ENCODE measurements around the gene CEP104.

The CEP104 gene

DNA sequence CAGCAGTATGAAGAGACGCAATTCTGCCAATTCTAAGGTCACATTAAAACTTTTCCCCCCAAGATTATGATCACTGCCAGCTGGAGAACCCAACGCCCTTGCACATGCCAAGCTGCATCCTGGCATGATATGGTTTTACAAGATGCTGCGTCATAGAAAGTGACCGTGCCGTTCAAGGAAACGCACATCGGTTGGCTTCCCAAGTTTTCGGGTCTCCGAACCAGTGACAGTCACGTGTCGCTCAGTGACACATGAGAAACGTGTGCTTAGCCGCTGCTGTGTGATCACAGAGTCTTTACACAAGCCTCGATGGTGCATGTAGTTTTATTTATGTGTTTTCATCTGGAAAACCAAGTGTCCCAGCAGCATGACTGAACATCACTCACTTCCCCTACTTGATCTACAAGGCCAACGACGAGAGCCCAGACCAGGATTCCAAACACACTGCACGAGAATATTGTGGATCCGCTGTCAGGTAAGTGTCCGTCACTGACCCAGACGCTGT is 77.0 kb downstream of the CEP104 start:
- in situ Hi-C loops (cut with HindIII; ENCODE audit: low sequenced_read_pairs) = no loop called here

GRCh38 chr1:3779265-3779911 is 77.6 kb downstream of the CEP104 start:
- in situ Hi-C loops (cut with HindIII; ENCODE audit: low sequenced_read_pairs) = no loop called here

- in situ Hi-C loops (cut with HindIII; ENCODE audit: low sequenced_read_pairs) = no loop called here
Measured at GRCh38 chr1:3778590-3779264, 78.3 kb downstream of the CEP104 start.

- in situ Hi-C loops (cut with HindIII; ENCODE audit: low sequenced_read_pairs) = no loop called here
Measured at GRCh38 chr1:3777647-3778589, 79.1 kb downstream of the CEP104 start.

DNA sequence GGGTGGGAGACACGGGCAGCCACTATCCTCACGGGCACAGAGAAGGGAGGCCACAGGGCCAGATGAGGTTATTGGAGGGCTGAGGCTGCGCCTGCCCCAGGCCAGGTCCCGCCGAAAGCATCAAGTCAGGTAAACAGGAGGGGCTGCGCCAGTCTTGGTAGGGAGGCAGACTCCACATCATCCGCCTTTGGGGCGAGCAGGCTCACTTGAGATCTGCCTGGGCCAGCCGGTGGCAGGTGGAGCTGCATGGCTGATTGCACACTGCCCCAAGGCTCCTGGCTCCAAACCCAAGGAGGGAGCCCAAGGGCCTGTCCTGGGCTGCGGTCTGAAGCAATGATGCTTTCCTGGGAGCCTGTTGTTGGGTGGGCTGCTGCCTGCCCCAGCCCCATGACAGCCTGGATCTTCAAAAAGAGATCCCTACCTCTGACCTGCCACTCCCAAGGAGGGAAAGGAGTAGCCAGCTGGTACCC is 79.9 kb downstream of the CEP104 start:
- in situ Hi-C loops (cut with HindIII; ENCODE audit: low sequenced_read_pairs) = no loop called here

- in situ Hi-C loops (cut with HindIII; ENCODE audit: low sequenced_read_pairs) = no loop called here
Measured at GRCh38 chr1:3776231-3776961, 80.6 kb downstream of the CEP104 start.

DNA sequence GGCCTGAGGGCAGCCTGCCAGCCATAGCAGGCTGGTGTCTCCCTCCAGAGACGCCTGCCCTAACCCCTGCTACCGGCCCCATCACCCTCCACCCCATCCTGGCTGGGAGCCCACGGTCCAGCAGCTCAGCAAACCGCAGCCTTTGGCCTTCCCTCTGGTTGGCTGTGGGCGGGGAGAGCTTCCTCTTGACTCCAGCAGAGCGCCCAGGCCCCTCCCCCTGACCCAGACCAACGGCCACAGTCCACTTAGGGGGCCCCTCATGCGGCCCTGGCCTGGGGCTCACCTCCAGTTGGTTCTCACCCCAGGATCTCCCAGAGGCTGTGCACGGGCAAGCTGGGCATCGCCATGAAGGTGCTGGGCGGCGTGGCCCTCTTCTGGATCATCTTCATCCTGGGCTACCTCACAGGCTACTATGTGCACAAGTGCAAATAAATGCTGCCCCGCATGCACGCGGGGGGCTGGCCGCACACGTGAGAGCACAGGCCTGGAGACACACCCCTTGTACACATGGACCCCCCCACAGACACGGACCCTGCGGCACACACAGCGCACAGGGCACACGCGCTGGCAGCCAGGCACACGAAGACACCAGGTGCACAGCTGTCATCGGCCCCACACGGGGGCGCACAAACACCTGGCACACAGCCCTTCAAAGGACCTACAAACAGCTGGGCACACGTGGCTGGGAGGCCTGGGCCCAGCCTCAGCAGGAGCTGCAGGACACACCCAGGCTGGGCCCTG is 81.4 kb downstream of the CEP104 start:
- in situ Hi-C loops (cut with HindIII; ENCODE audit: low sequenced_read_pairs) = no loop called here

DNA sequence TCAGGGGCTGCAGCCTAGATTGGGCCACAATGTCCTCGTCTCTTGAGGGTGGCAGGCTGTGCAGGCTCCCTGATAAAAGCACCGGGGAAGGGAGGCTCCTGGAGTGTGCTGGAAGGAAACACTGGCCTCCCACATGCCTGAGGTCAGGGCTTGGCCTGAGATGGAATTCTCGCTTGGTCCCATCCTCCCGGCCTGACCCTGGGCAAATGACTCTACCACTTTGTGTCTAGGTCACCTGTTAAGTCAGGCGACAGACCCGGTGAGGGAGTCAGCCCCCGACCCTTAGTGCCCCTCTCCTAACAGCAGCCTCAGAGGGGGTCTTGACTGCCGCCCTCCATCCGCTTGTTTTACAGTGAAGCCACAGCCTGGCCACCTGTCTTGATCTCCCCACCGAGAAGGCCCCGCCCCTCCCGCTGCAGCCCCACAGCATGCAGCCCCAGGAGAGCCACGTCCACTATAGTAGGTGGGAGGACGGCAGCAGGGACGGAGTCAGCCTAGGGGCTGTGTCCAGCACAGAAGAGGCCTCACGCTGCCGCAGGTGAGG is 82.0 kb downstream of the CEP104 start:
- in situ Hi-C loops (cut with HindIII; ENCODE audit: low sequenced_read_pairs) = loop anchor here (25.0 kb wide), 1 partner anchor 138 kb away; the partner anchor contains the start of gene TPRG1L

DNA sequence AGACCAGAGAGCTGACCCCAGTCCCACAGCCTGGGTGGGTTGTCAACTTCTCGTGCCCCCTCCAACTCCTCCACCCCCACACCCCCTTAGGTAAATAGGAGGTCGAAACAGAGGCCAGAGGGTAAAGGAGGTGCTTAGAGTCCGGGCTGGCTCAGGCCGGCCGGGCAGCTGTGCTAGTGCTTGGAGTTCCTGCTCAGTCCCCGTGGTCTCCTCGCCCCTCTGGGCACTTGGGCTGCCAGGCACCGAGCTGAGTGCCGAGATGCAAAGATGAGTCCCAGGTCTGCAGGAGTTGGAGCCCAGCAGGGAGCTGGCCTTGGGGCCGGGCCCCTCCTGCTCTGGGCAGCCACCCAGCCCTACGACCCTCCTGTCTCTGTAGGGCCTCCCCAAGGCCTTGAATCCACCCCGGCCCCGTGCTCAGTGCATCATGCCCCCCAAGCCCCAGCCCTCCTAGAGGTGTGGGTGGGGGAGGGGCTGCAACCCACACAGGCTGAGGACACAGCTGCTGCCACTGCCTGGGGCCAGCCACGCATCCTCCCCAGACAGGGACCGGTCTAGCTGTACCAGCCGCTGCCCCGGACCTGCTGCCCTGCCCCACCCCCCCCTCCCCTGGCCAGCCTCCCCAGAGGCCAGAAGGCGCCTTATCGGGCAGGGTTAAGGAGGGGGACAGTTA is 82.6 kb downstream of the CEP104 start:
- in situ Hi-C loops (cut with HindIII; ENCODE audit: low sequenced_read_pairs) = loop anchor here (25.0 kb wide), 1 partner anchor 137 kb away; the partner anchor contains the start of gene TPRG1L

GRCh38 chr1:3773572-3774275 is 83.3 kb downstream of the CEP104 start:
- in situ Hi-C loops (cut with HindIII; ENCODE audit: low sequenced_read_pairs) = loop anchor here (25.0 kb wide), 1 partner anchor 136 kb away; the partner anchor contains the start of gene TPRG1L

- in situ Hi-C loops (cut with HindIII; ENCODE audit: low sequenced_read_pairs) = loop anchor here (25.0 kb wide), 1 partner anchor 136 kb away; the partner anchor contains the start of gene TPRG1L
Measured at GRCh38 chr1:3772715-3773571, 84.1 kb downstream of the CEP104 start, which contains the start of gene SMIM1. SMIM1 (plus strand) TSS chr1:3772749; CDS start chr1:3775374, 2,625 bp downstream.

GRCh38 chr1:3772027-3772714 is 84.8 kb downstream of the CEP104 start:
- in situ Hi-C loops (cut with HindIII; ENCODE audit: low sequenced_read_pairs) = loop anchor here (25.0 kb wide), 1 partner anchor 135 kb away; the partner anchor contains the start of gene TPRG1L

DNA sequence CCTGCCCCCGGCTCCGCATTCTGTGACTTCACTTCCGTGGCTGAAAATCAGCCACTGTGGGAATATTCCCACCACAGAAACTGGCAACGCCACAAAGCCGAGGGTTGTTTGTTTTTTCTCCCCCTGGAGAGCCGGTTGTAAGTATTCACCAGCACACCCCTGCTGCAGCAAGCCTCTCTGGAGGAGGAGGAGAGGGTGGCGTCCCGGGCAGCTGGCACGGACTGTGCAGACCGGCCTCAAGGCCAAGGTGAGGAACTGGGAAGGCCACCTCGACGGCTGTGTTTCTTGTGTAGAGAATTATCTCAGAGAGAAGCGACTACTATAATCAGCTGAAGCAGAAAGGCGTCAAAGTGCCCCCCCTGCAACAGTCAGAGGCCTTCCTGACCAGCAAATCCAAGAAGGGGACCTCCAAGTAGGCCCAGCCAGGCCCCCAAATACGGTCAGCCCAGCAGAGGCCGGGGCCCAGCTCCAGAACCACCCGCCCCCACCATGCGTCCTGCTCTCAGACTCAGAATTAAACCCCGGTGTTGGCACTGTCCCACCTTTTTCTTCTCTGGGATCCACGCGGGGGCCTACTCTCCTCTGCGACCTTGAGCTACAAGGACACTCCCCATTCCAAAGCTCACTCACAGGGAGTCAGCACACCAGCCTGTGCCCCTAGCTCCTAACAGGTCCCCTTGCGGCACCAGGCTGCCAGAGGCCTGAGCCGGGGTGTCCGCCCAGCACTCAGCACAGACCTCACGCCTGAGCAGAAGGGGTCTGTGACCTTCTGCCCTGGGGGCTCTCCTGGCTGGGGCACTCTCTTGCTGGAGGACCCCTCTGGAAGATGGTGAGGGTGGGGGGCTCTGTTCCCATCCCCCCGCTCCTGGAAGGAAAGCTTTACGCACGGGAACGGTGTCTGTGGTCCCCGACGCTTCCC is 85.6 kb downstream of the CEP104 start:
- in situ Hi-C loops (cut with HindIII; ENCODE audit: low sequenced_read_pairs) = loop anchor here (25.0 kb wide), 1 partner anchor 134 kb away; the partner anchor contains the start of gene TPRG1L

GRCh38 chr1:3770047-3770765 is 86.8 kb downstream of the CEP104 start:
- in situ Hi-C loops (cut with HindIII; ENCODE audit: low sequenced_read_pairs) = loop anchor here (25.0 kb wide), 1 partner anchor 133 kb away; the partner anchor contains the start of gene TPRG1L
